Transverse colon (tissue), 3 donors: ENCODE results near the gene ZNF629.

Source experiments
- EP300 ChIP-seq: sonication (generic); formaldehyde crosslinking; IDR thresholded peaks from one replicate; pipeline ENCODE4 v1.6.1; 2017; ENCODE audit warnings: antibody characterized with exemption, low read depth
- POLR2A ChIP-seq: fragments of 450-650 bp; IDR thresholded peaks from one replicate; pipeline ENCODE4 v1.6.1; 2016; ENCODE audit warnings: antibody characterized with exemption, mild to moderate bottlenecking, moderate library complexity
- TF ChIP-seq, protein P1 (sequence below), 5 experiments: fragments of 200-600 bp in 3 of 5; fragments of 450-650 bp in 2 of 5; sonication (generic) in 3 of 5; IDR thresholded peaks; 1 replicate in 2 of 5; 2 replicates in 3 of 5; pipeline ENCODE4 v1.5.1; 2016 to 2017; ENCODE audit warnings: antibody characterized with exemption in 5 of 5, inconsistent platforms in 3 of 5, mild to moderate bottlenecking in 2 of 5, moderate library complexity in 1 of 5

DNA sequence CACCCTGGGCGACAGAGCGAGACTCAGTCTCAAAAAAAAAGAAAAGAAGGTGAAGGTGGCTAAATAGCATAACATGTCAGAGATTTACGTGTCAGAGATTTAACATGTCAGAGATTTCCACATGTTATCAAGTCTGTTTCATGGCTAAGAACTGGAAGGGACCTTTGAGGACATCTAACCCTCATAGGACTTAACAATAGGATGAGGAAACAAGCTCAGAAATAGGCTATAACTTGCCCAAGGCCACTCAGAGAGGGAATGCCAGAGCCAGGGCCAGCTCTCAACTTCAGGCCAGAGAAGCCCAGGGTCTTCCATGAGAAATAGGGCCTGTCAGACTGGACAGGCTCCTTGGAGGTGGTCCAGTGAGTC is 26.8 kb upstream of the ZNF629 start:
- TF ChIP-seq POLR2A (no peak), EP300 (no peak)
- TF ChIP-seq, protein P1, sequence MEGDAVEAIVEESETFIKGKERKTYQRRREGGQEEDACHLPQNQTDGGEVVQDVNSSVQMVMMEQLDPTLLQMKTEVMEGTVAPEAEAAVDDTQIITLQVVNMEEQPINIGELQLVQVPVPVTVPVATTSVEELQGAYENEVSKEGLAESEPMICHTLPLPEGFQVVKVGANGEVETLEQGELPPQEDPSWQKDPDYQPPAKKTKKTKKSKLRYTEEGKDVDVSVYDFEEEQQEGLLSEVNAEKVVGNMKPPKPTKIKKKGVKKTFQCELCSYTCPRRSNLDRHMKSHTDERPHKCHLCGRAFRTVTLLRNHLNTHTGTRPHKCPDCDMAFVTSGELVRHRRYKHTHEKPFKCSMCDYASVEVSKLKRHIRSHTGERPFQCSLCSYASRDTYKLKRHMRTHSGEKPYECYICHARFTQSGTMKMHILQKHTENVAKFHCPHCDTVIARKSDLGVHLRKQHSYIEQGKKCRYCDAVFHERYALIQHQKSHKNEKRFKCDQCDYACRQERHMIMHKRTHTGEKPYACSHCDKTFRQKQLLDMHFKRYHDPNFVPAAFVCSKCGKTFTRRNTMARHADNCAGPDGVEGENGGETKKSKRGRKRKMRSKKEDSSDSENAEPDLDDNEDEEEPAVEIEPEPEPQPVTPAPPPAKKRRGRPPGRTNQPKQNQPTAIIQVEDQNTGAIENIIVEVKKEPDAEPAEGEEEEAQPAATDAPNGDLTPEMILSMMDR (IDR thresholded peaks at IDR 0.05), result no peak
